Adrenal gland (tissue), 5 donors: ENCODE data around the gene OPRM1.

Experiments
- POLR2A ChIP-seq, 2 donors: fragments of 450-650 bp; IDR thresholded peaks; one replicate each; pipeline ENCODE4 v1.6.1; 2017; ENCODE audit warnings: antibody characterized with exemption in 2 of 2, mild to moderate bottlenecking in 2 of 2, moderate library complexity in 1 of 2
- TF ChIP-seq, protein P1 (sequence below), 6 experiments: fragments of 450-650 bp in 4 of 6; fragments of 200-600 bp in 2 of 6; sonication (generic) in 1 of 6; IDR thresholded peaks; 1 replicate in 5 of 6; 2 replicates in 1 of 6; pipeline versions ENCODE4 v1.5.1 to v1.8.0; 2016 to 2021; ENCODE audit warnings: antibody characterized with exemption in 6 of 6, mild to moderate bottlenecking in 2 of 6, moderate library complexity in 1 of 6
- donor health status: DM: no; HTN: no; CAD: no.

DNA sequence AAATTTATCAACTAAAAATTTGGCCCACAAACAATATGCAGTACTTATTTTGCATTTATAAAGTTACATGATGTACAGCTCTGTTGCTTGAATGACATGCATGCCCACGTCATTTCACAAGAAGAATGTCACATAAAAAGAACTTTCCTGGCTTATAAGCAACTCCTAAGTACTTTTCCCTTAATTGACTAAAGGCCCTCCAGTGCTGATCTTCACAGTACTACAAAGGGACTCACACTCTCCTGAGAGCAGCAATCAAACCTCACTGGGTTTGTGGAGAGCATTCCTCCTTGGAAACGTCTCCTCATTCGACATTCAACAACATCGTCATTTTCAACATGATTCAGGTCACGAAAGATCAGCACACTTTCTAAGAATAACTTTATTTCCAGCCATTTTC lies 206.5 kb downstream of the OPRM1 start:
- TF ChIP-seq, protein P1, sequence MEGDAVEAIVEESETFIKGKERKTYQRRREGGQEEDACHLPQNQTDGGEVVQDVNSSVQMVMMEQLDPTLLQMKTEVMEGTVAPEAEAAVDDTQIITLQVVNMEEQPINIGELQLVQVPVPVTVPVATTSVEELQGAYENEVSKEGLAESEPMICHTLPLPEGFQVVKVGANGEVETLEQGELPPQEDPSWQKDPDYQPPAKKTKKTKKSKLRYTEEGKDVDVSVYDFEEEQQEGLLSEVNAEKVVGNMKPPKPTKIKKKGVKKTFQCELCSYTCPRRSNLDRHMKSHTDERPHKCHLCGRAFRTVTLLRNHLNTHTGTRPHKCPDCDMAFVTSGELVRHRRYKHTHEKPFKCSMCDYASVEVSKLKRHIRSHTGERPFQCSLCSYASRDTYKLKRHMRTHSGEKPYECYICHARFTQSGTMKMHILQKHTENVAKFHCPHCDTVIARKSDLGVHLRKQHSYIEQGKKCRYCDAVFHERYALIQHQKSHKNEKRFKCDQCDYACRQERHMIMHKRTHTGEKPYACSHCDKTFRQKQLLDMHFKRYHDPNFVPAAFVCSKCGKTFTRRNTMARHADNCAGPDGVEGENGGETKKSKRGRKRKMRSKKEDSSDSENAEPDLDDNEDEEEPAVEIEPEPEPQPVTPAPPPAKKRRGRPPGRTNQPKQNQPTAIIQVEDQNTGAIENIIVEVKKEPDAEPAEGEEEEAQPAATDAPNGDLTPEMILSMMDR (IDR thresholded peaks at IDR 0.05) = no peak
- no peak for TF ChIP-seq POLR2A (IDR thresholded peaks at IDR 0.05)
